OCI-LY1 (cell line): ENCODE results near the gene MCF2L2.

ENCODE experiments used
- EZH2 ChIP-seq: fragments of 200-600 bp; sonication (generic), shearing (Covaris generic); IDR thresholded peaks from 2 replicates; pipeline ENCODE4 v1.8.0; 2017; ENCODE audit warnings: borderline replicate concordance, mixed run types, mild to moderate bottlenecking, antibody characterized with exemption, low read length, moderate library complexity, mixed read lengths
- TF ChIP-seq, protein P1 (sequence below): fragments of 200-600 bp; sonication (generic), shearing (Covaris generic); IDR thresholded peaks from 2 replicates; pipeline ENCODE4 v1.5.1; 2017; ENCODE audit warnings: mild to moderate bottlenecking, antibody characterized with exemption, low read length, moderate library complexity, mixed read lengths

DNA sequence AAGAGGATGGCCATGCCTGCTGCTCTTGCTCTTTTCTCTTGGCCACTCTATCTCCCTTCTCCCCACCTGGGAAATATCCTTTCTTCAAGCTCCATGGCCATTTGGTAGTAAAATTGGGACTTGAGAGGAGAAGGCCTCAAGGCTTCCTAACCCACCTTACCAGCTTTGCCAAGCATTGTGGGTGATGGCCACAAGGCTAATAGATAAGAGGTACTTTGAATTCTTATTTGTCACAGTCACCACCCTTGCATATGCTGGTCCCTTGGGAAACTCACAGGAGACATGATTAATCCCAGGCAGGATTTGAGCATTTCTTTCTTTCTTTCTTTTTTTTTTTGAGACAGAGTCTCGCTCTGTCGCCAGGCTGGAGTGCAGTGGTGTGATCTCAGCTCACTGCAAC is 138.2 kb downstream of the MCF2L2 start:
- TF ChIP-seq, protein P1, sequence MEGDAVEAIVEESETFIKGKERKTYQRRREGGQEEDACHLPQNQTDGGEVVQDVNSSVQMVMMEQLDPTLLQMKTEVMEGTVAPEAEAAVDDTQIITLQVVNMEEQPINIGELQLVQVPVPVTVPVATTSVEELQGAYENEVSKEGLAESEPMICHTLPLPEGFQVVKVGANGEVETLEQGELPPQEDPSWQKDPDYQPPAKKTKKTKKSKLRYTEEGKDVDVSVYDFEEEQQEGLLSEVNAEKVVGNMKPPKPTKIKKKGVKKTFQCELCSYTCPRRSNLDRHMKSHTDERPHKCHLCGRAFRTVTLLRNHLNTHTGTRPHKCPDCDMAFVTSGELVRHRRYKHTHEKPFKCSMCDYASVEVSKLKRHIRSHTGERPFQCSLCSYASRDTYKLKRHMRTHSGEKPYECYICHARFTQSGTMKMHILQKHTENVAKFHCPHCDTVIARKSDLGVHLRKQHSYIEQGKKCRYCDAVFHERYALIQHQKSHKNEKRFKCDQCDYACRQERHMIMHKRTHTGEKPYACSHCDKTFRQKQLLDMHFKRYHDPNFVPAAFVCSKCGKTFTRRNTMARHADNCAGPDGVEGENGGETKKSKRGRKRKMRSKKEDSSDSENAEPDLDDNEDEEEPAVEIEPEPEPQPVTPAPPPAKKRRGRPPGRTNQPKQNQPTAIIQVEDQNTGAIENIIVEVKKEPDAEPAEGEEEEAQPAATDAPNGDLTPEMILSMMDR, result no peak
- TF ChIP-seq EZH2, result no peak
